Activated CD4-positive, alpha-beta T cell treated with anti-CD3 and anti-CD28 coated beads for 24 hours (primary cell): ENCODE measurements around the gene CACNA2D1.

Source experiments
- DNase-seq, 2 donors: peaks; one replicate each; pipeline ENCODE4 v3.0.0-alpha.2; 2020; ENCODE audit warnings: low read depth in 2 of 2

Gene CACNA2D1

GRCh38 chr7:81986723-81987470, 456.7 kb downstream of the CACNA2D1 start:
- no peak for DNase-seq

GRCh38 chr7:81983406-81983805, 460.2 kb downstream of the CACNA2D1 start:
- no peak for DNase-seq

GRCh38 chr7:81973117-81973516, 470.5 kb downstream of the CACNA2D1 start:
- DNase-seq = no peak

GRCh38 chr7:81960026-81960425, 483.6 kb downstream of the CACNA2D1 start:
- DNase-seq = no peak

- no peak for DNase-seq
Measured at GRCh38 chr7:81957517-81957916, 486.1 kb downstream of the CACNA2D1 start.

GRCh38 chr7:81956520-81956919, 487.1 kb downstream of the CACNA2D1 start:
- no peak for DNase-seq

GRCh38 chr7:81949306-81949705, 494.3 kb downstream of the CACNA2D1 start:
- no peak for DNase-seq

- no peak for DNase-seq
Measured at GRCh38 chr7:81944058-81944457, 499.5 kb downstream of the CACNA2D1 start.

GRCh38 chr7:81937091-81937490, 506.5 kb downstream of the CACNA2D1 start:
- no peak for DNase-seq

- DNase-seq = no peak
Measured at GRCh38 chr7:81934596-81935301, 508.8 kb downstream of the CACNA2D1 start.

GRCh38 chr7:81932936-81933335, 510.6 kb downstream of the CACNA2D1 start:
- no peak for DNase-seq

GRCh38 chr7:81929386-81929785, 514.2 kb downstream of the CACNA2D1 start:
- DNase-seq = no peak

- no peak for DNase-seq
Measured at GRCh38 chr7:81926154-81926553, 517.4 kb downstream of the CACNA2D1 start.

- no peak for DNase-seq
Measured at GRCh38 chr7:81925530-81925929, 518.0 kb downstream of the CACNA2D1 start.

GRCh38 chr7:81924494-81924893, 519.1 kb downstream of the CACNA2D1 start:
- DNase-seq = no peak

- DNase-seq = no peak
Measured at GRCh38 chr7:81919494-81919893, 524.1 kb downstream of the CACNA2D1 start.

- no peak for DNase-seq
Measured at GRCh38 chr7:81908220-81908619, 535.4 kb downstream of the CACNA2D1 start.

- DNase-seq = no peak
Measured at GRCh38 chr7:81903115-81903514, 540.5 kb downstream of the CACNA2D1 start.

GRCh38 chr7:81902536-81902935, 541.0 kb downstream of the CACNA2D1 start:
- DNase-seq = no peak
